A673 (cell line): ENCODE measurements around the gene FZD4. TPM values are rescaled to one million over a fixed set of nuclear protein-coding genes. Genes with fewer than 3 reads are reported as not detected.

Experiments used
- BruUV-seq: library from RNA; stranded (reverse); fragments of 400-500 nt; replicated peaks from 2 replicates; lab custom pipeline; 2021; lab: Mats Ljungman, UMichigan
- CTCF ChIA-PET: fragments of 300-600 bp; sonication (Branson Sonifier 250); formaldehyde crosslinking; loops from one replicate; lab custom pipeline; 2022; ENCODE audit warnings: antibody characterized with exemption; lab: Charles Lee
- POLR2A ChIA-PET: fragments of 300-600 bp; sonication (Branson Sonifier 250); formaldehyde crosslinking; loops from one replicate; lab custom pipeline; 2022; ENCODE audit warnings: antibody characterized with exemption; ENCODE audit not compliant: low non-redundant PET; lab: Charles Lee
- DNase-seq: peaks from one replicate; pipeline ENCODE4 v3.0.0-alpha.2; 2015; ENCODE audit warnings: low spot score
- H3K27ac ChIP-seq: fragments of 200-600 bp; sonication (generic); 2 replicates; pipeline ENCODE4 v1.5.1; 2016; ENCODE audit warnings: mixed run types, low read depth, mild to moderate bottlenecking, mixed read lengths, antibody characterized with exemption, low read length; ENCODE audit not compliant: poor library complexity, severe bottlenecking
- H3K27me3 ChIP-seq: fragments of 200-600 bp; sonication (generic); replicated peaks from 2 replicates; pipeline ENCODE4 v1.6.1; 2017; ENCODE audit warnings: mixed run types, low read depth, mild to moderate bottlenecking, mixed read lengths, antibody characterized with exemption, low read length; ENCODE audit not compliant: insufficient read depth, poor library complexity
- H3K36me3 ChIP-seq: fragments of 200-600 bp; sonication (generic); 2 replicates; pipeline ENCODE4 v1.6.1; 2016; ENCODE audit warnings: mixed run types, mild to moderate bottlenecking, mixed read lengths, antibody characterized with exemption, low read length; ENCODE audit not compliant: insufficient read depth, poor library complexity, severe bottlenecking
- H3K4me1 ChIP-seq: fragments of 200-600 bp; sonication (generic); 2 replicates; pipeline ENCODE4 v1.6.1; 2017; ENCODE audit warnings: mixed run types, mild to moderate bottlenecking, mixed read lengths, antibody characterized with exemption, low read length; ENCODE audit not compliant: insufficient read depth, poor library complexity, severe bottlenecking
- H3K4me3 ChIP-seq: fragments of 200-600 bp; sonication (generic); 2 replicates; pipeline ENCODE4 v1.5.1; 2016; ENCODE audit warnings: low read depth, mixed run types, mild to moderate bottlenecking, mixed read lengths, low read length; ENCODE audit not compliant: poor library complexity, severe bottlenecking
- H3K9me3 ChIP-seq: fragments of 200-600 bp; sonication (generic); 2 replicates; pipeline ENCODE4 v1.6.1; 2016; ENCODE audit warnings: mixed run types, low read depth, mild to moderate bottlenecking, mixed read lengths, antibody characterized with exemption, low read length; ENCODE audit not compliant: poor library complexity, severe bottlenecking
- EZH2 ChIP-seq: fragments of 200-600 bp; sonication (generic); IDR thresholded peaks from 2 replicates; pipeline ENCODE4 v1.6.1; 2017; ENCODE audit warnings: borderline replicate concordance, low read depth, mild to moderate bottlenecking, mixed read lengths, antibody characterized with exemption, low read length; ENCODE audit not compliant: poor library complexity, severe bottlenecking
- intact Hi-C: fragments of 100-400 bp; cut with micrococcal nuclease; formaldehyde crosslinking; loops from one replicate; pipeline ENCODE4 v1.10.0; 2022; ENCODE audit not compliant: unreplicated experiment
- total RNA-seq: library from RNA; stranded (reverse); gene quantifications from 2 replicates; pipeline ENCODE4 v1.2.3, GENCODE V29; 2021
- TF ChIP-seq, protein P1 (sequence below): fragments of 300-800, 200-600 bp; sonication (generic); conservative IDR thresholded peaks from 2 replicates; pipeline ENCODE4 v1.5.1; 2017; ENCODE audit warnings: low read depth, mild to moderate bottlenecking, antibody characterized with exemption, low read length, moderate library complexity, mixed read lengths

FZD4 gene
- total RNA-seq, 1 experiment from 2014 or later = 89.1 TPM

- DNase-seq = no peak
- Histone ChIP-seq H3K36me3 (no peaks in the 10 kb centered on the region), H3K27ac (peak overlapping the region; percentile 13), H3K4me1 (peaks cover 65% of the 10 kb centered on the region), H3K9me3 (no peaks in the 10 kb centered on the region), H3K4me3 (no peak overlapping the region), H3K27me3 (no peaks in the 10 kb centered on the region)
- POLR2A ChIA-PET = no interaction called here
- no TSS peak for BruUV-seq
- no peak for TF ChIP-seq EZH2
- TF ChIP-seq, protein P1, sequence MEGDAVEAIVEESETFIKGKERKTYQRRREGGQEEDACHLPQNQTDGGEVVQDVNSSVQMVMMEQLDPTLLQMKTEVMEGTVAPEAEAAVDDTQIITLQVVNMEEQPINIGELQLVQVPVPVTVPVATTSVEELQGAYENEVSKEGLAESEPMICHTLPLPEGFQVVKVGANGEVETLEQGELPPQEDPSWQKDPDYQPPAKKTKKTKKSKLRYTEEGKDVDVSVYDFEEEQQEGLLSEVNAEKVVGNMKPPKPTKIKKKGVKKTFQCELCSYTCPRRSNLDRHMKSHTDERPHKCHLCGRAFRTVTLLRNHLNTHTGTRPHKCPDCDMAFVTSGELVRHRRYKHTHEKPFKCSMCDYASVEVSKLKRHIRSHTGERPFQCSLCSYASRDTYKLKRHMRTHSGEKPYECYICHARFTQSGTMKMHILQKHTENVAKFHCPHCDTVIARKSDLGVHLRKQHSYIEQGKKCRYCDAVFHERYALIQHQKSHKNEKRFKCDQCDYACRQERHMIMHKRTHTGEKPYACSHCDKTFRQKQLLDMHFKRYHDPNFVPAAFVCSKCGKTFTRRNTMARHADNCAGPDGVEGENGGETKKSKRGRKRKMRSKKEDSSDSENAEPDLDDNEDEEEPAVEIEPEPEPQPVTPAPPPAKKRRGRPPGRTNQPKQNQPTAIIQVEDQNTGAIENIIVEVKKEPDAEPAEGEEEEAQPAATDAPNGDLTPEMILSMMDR = no peak
- CTCF ChIA-PET = interaction anchor here (0.7 kb wide), 1 partner anchor 477 kb away, joined by 3 read pairs; no protein-coding TSS in a partner anchor
- intact Hi-C loops = no loop called here
Measured at GRCh38 chr11:86930957-86931547, 24.1 kb downstream of the FZD4 start.

GRCh38 chr11:86926975-86927374 is 28.2 kb downstream of the FZD4 start:
- Histone ChIP-seq H3K27me3 (no peaks in the 10 kb centered on the region), H3K36me3 (no peaks in the 10 kb centered on the region), H3K9me3 (no peaks in the 10 kb centered on the region), H3K4me3 (no peak overlapping the region), H3K27ac (peak overlapping the region; percentile 18), H3K4me1 (peaks cover 51% of the 10 kb centered on the region)
- DNase-seq = no peak
- CTCF ChIA-PET = no interaction called here
- intact Hi-C loops = no loop called here
- no TSS peak for BruUV-seq
- TF ChIP-seq, protein P1 = no peak
- no peak for TF ChIP-seq EZH2
- POLR2A ChIA-PET = no interaction called here

DNA sequence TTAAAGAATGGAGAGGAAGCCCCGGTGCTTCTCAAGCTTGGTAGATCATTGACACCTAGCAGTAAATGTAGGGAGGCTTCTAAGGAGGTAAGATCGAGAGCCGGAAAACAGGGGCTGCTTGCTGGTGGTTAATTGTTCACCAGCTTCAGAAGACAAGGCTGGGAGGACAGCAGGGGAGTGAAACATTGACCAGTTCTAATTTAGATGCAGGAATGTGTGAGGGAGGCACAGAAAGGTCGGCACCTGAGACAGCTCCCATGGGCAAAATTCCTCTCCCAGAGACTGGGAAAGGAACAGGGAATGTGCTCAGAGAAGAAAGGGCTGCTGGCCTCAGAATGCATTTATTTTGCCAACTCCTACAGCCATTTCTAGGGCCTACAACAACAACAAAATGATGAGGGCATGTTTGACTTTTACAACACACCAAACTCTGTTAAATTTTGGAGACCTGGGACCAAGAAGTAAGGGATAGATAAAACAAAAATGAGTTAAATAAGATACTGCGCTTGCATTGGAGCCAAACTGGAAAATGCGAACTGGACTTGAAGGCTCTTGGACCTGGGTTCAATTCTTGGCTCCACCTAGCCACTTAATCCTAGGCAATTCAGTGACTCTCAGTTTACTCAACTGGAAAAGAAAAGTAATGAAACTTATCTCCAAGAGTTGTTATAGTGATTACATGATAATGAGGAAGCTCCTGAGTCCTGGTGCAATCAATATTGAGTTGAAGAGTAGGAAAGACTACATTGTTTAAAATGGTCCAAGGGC is 31.0 kb downstream of the FZD4 start:
- POLR2A ChIA-PET = no interaction called here
- Histone ChIP-seq H3K27me3 (no peaks in the 10 kb centered on the region), H3K4me1 (peaks cover 45% of the 10 kb centered on the region), H3K36me3 (peaks cover 9% of the 10 kb centered on the region), H3K9me3 (no peaks in the 10 kb centered on the region), H3K27ac (peak overlapping the region; percentile 58), H3K4me3 (peak overlapping the region; percentile 9)
- BruUV-seq = no TSS peak
- DNase-seq = peak; percentile 61
- CTCF ChIA-PET = interaction anchor here (0.9 to 1.1 kb wide), 3 partner anchors 14 to 54 kb away, joined by 3 read pairs; no protein-coding TSS in a partner anchor
- intact Hi-C loops = no loop called here
- TF ChIP-seq, protein P1 = no peak
- no peak for TF ChIP-seq EZH2
